GM21447 (cell line): ENCODE measurements around the gene OGDH.
A peak's percentile ranks its signal among the peaks of the same experiment; 100 is the strongest.
"Not testable (repeated sequence)": the region's sequence is repeated elsewhere in the genome, so short reads cannot be mapped to it uniquely, and the experiment has no call there.

Source experiments
- ATAC-seq: cut with Tn5 transposase; IDR thresholded peaks from one replicate; pipeline ENCODE4 v1.9.1; 2021; ENCODE audit not compliant: unreplicated experiment

Gene OGDH

GRCh38 chr7:44606341-44607140 is at the start of gene OGDH:
TSS of gene OGDH (plus strand) at chr7:44606627. CDS start at chr7:44624344, 17,717 bp downstream.
- ATAC-seq: peak; percentile 91

GRCh38 chr7:44557485-44557884 is 48.9 kb upstream of the OGDH start:
- ATAC-seq: no peak

- ATAC-seq: no peak
Observed at GRCh38 chr7:44559485-44559884, 46.9 kb upstream of the OGDH start.

DNA sequence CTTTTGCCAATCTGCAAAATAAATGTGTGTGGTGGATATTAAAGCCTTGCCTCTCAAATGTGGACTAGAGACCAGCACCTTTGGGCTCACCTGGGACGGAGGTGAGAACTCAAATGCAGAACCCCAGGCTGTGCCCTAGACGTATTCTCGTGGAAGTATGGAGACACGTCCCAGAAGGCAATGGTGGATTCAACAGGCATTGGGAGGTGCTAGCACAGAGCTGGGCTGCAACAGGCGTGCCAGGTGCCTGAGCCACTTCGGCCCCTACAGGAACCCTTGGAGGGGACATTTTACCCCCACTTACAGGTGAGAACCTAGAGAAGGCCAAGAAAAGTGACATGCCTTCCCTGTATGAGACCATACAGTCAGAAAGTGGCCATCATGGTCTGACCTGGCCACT is 44.9 kb upstream of the OGDH start:
- ATAC-seq: no peak

DNA sequence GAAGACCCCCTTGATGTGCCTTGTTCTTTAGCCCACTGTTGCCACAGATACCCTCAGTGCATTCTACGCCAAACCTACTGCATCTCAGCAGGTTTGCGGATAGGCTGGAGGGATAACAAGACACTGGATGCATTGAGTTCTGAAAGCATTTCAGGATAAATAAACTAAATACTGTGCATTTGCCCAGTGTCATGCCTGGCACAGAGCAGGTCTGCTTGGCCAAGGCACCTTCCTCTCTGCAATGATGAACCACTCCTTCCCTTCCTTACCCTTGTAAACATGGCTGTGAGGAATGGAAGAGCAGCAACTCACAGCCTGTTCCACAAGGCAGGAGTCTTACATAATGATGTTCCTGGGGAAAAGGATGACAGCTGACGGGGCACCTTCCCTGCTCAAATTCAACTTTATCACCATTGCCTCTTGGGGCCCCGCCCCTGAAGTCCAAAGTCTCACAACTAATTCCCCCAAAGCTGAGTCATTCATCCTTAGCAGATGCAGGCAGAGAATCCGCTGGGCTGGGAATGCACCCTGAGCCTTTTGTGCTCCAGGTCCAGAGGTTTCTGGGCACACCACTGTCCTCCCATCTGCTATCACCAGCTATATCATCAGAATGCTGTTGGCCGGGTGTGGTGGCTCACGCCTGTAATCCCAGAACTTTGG is 44.3 kb upstream of the OGDH start:
- no peak for ATAC-seq

- not testable (repeated sequence) for ATAC-seq
Observed at GRCh38 chr7:44562622-44562962, 43.8 kb upstream of the OGDH start.

DNA sequence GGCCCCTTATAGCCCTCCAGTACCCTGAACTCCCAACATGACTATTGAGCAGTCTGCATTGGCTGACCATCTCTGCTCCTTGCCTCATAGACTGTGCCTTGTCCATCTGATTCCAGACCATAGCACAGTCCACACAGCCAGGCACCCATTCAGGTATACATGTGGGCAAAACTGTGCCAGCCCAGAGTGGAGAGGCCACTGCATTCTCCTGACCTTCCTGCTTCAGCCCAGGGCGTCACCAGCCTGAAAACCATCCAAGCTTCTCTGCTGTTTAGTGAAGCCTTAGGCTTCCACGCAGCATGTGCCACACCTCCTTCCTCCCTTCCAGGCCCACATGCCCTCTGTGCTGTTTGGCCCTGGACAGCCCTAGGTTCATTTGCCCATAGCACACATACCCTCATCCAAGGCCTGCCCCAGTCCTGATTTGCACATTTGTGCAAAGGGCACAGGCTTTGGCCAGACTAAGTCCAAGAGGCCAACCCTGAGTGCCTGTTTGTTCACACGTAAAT is 43.2 kb upstream of the OGDH start:
- no peak for ATAC-seq

DNA sequence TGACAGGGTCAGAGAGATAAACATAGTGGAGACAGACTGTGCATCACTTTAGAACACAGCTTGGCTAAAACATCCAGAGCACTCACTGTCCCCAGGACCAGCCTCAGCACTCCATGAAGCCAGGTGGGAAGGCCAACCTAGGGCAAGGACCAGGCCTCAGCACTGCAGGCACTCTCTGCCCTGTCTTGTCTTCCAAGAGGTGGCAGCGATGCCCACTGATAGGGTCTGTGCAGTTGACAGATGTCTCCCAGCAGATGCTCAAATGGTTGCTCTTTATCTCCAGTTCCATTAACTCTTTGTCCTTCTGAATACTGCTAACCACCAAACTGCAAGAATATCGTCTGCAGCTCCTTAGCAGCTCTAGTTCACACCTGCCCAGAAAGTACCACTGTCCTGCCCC is 41.8 kb upstream of the OGDH start:
- ATAC-seq: no peak

- ATAC-seq: peak; percentile 78
Observed at GRCh38 chr7:44565097-44565794, 41.2 kb upstream of the OGDH start.

DNA sequence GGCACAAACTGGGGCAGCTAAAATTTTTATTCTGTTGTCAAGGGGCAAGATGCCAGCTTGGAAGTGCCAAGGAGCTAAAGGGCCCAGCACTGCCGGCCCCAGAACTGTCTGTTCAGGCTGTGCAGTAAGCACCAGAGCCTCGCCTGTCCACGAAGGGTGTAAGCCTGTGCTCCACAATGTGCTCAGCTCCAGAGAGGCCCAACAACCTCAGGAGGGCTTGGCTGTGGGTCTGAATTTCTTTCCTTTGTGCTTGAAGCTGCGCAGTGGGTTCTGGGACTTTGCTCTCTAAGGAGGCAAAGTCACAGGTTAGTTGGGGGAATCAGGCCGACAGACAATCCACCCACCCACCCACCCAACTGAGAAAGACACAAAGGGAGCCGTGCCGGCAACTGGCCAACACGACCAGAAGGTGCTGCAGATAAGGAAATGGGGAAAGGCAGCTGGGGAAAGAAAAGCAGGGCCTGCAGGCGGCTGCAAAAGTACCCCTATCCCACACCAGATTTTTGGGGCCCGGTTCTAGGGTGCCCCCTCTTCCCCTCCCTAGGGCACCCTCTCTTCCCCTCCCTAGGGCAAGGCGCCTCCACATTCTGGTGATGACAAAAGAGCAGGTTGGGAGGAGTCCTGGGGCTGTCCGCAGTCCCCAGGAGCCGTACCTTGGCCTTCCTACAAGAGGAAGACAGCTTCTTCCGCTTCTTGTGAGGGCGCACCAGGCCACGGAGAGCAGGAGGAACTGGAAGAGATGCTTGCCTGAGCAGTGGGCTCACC is 40.5 kb upstream of the OGDH start:
- peak; percentile 32 for ATAC-seq

GRCh38 chr7:44566680-44567079 is 39.7 kb upstream of the OGDH start:
- ATAC-seq: no peak

- no peak for ATAC-seq
Observed at GRCh38 chr7:44567884-44568283, 38.5 kb upstream of the OGDH start.

DNA sequence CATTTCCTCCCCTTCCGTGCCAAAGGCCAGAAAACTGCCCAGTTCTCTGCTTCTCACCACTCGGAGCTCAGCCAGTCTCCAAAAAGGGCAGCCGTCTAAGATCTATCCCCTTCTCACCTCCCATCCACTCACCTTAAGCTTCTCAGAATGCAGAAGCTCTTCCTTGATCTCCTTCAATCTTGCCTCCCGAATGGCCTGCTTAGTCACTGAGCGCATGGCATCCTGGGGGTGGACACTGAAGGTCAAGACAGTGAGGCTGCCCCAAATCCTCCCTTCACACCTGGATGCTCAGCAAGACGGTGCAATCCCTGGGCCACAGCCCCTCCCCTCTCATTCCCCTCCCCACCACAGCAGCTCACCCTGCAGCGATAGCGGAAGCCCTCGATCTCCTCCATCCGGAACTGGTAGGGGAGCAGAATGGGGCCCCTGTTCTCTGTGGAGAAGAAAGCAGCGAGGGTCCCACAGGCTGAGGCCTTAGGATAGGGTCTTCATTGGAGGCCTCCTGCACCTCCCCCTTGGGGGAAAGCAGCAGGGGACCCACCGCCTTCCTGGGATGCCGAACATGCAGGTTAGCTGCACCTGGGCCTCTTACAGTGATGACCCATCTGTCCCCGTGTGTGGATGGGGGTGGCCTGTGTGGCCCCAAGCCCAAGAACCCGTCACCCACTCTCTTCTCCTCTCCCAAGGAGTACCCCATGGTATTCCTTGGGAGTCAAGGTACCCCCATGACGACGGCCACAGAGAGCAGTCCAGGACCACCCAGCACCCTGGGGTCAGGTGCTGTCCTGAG is 37.5 kb upstream of the OGDH start:
- ATAC-seq: no peak

DNA sequence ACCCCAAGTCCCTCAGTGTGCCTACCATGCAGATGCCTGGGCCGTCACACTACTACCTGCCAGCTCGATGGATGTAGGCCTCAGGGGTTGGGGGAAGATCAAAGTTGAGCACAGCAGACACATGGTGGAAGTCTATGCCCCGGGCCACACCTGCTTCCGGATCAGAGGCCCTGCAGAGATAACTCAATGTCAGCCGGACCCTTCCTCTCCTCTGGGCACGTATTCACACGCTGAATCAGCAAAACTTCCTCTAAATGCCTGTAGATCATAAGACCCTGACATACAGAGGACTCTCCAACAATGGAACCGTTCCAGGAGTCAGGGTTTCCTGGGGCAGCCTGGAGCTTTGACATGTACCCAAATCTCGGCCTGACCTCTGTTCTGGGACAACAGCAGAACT is 36.5 kb upstream of the OGDH start:
- no peak for ATAC-seq

- no peak for ATAC-seq
Observed at GRCh38 chr7:44572771-44573170, 33.7 kb upstream of the OGDH start.

- ATAC-seq: peak; percentile 96
Observed at GRCh38 chr7:44573464-44574286, 32.8 kb upstream of the OGDH start, which contains the start of gene DDX56. TSS of gene DDX56 (minus strand) at chr7:44573908. CDS start at chr7:44573895, 13 bp downstream.

DNA sequence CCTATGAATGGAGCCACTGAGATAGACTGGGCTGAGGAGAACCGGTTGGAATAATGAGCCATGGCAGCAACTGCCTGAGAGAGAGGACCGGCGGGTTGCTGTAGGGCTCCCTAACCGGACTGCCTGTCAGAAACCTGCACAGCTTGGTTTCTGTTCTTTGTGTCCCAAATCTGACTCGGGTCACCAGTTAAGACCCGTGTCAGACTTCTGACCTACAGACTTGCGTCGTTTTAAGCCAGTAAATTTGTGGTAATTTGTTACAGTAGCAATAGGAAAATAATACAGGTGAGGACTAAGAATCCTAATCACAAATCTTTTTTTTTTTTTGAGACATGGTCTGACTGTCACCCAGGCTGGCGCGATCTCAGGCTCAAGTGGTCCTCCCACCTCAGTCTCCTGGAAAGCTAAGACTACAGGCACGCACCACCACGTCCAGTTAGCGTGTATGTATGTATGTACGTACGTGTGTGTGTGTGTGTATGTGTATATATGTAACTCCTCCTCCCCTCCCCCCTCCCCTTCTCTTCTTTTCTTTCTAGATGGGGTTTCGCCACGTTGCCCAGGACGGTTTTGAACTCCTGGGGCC is 32.0 kb upstream of the OGDH start:
- no peak for ATAC-seq

GRCh38 chr7:44575054-44575453 is 31.4 kb upstream of the OGDH start:
- no peak for ATAC-seq

DNA sequence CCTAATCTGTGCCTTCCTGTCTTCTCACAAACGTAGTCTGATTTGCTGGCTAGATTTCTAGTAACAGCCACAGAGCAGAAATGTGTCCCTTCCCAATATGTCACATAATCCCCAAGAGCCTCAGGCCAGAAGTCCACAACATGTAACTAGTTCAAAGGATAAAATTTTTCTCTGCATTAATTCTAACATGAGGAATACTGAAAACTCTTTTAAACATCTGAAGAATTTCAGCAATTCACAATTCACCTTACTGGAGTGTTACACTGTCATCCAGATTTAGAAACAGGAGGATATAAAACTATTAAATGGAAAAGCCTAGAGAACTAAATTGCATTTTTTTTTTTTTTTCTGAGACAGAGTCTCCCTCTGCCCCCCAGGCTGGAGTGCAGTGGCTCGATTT is 30.2 kb upstream of the OGDH start:
- no peak for ATAC-seq
